Skeletal muscle tissue (tissue), 4 donors: ENCODE results near the gene RNF14. TPM values are rescaled to one million over a fixed set of nuclear protein-coding genes. Genes with fewer than 3 reads are reported as not detected.

Experiments used
- H3K27ac ChIP-seq: one replicate; pipeline ENCODE4 v1.7.0; 2013; ENCODE audit warnings: mild to moderate bottlenecking, low read depth, low read length, inconsistent platforms
- H3K27me3 ChIP-seq, 3 donors: one replicate each; pipeline ENCODE4 v1.7.0; 2013; ENCODE audit warnings: low read length in 3 of 3; ENCODE audit not compliant: control insufficient read depth in 3 of 3, insufficient read depth in 3 of 3
- H3K36me3 ChIP-seq, 3 donors: one replicate each; pipeline ENCODE4 v1.7.0; 2013; ENCODE audit warnings: low read length in 3 of 3; ENCODE audit not compliant: control insufficient read depth in 3 of 3, insufficient read depth in 3 of 3
- H3K4me1 ChIP-seq, 3 donors: one replicate each; pipeline ENCODE4 v1.7.0; 2013; ENCODE audit warnings: low read length in 3 of 3, mild to moderate bottlenecking in 3 of 3; ENCODE audit not compliant: control insufficient read depth in 3 of 3, insufficient read depth in 3 of 3
- H3K4me3 ChIP-seq, 3 donors: one replicate each; pipeline ENCODE4 v1.7.0; 2013; ENCODE audit warnings: low read length in 3 of 3
- H3K9ac ChIP-seq, 3 donors: one replicate each; pipeline ENCODE4 v1.7.0; 2013; ENCODE audit warnings: low read length in 3 of 3, mild to moderate bottlenecking in 3 of 3, moderate library complexity in 2 of 3, low read depth in 1 of 3
- H3K9me3 ChIP-seq, 3 donors: one replicate each; pipeline ENCODE4 v1.7.0; 2013; ENCODE audit warnings: low read length in 3 of 3; ENCODE audit not compliant: control insufficient read depth in 3 of 3
- total RNA-seq: library from RNA; depleted of rRNA; stranded (reverse); fragments of >200 nt; gene quantifications from one replicate; pipeline ENCODE4 v1.2.3, GENCODE V29; 2014
- donor health status: Osteomylitis.

RNF14 gene
- total RNA-seq, 1 donor from 2014 or later = 44.4 TPM

GRCh38 chr5:141958113-141958512 is 10.8 kb upstream of the RNF14 start, which contains the start of gene PCDH12:
PCDH12 (minus strand) TSS chr5:141958202; CDS start chr5:141957851, 351 bp downstream.
- peak within 1 kb of the TSS; percentile 37 to 56 (median 55) for H3K4me3 ChIP-seq
- no peaks in the 10 kb centered on the region for H3K36me3 ChIP-seq
- H3K4me1 ChIP-seq = peaks cover 18 to 39% (median 30%) of the 10 kb centered on the region in 3 donors
- no peaks in the 10 kb centered on the region for H3K9me3 ChIP-seq
- H3K27me3 ChIP-seq = no peaks in the 10 kb centered on the region
- peak within 1 kb of the TSS; percentile 62 for H3K27ac ChIP-seq
- H3K9ac ChIP-seq = peak within 1 kb of the TSS; percentile 15 to 29 (median 25)

DNA sequence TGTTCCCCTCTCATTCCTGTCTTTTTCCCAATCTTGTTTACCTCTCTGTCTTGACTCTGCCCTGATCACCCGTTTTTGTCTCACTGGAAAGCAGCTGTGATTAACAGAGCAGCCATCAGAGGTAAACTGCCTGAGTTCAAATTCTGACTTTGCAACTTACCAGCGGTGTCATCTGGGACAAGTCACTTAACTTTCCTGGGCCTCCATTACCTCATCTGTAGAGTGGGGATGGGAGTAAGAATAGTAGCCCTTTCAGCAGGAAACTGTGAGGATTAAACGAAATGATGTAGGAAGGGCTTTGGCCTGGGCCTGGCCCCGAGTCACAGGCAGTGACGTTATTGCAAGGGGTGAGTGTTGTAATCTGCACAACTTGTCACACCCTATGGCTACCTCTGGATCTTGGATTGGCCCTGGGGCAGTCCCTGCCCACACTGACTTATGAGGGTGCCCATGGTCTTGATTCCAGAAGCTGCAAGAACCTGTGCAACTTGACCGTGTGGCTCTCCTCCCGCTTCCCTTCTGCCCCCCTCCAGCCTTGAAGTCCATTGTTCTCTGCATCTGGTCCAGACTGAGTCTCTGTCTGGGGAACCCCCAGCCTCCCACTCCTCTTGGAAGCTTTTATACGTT is 10.2 kb upstream of the RNF14 start:
- Histone ChIP-seq H3K9ac (peak overlapping the region in 1 of 3 donors; percentile 25), H3K4me3 (peak overlapping the region in 2 of 3 donors; percentile 2 to 17), H3K27me3 (no peaks in the 10 kb centered on the region), H3K4me1 (peaks cover 18 to 39% (median 30%) of the 10 kb centered on the region in 3 donors), H3K9me3 (no peaks in the 10 kb centered on the region), H3K36me3 (no peaks in the 10 kb centered on the region), H3K27ac (peak overlapping the region; percentile 62)

- H3K4me3 ChIP-seq = no peak overlapping the region
- no peaks in the 10 kb centered on the region for H3K36me3 ChIP-seq
- H3K4me1 ChIP-seq = peaks cover 16 to 37% (median 27%) of the 10 kb centered on the region in 3 donors
- no peaks in the 10 kb centered on the region for H3K27me3 ChIP-seq
- no peak overlapping the region for H3K9ac ChIP-seq
- no peak overlapping the region for H3K27ac ChIP-seq
- no peaks in the 10 kb centered on the region for H3K9me3 ChIP-seq
These were observed 8.9 kb upstream of the RNF14 start for GRCh38 chr5:141960018-141960417.

DNA sequence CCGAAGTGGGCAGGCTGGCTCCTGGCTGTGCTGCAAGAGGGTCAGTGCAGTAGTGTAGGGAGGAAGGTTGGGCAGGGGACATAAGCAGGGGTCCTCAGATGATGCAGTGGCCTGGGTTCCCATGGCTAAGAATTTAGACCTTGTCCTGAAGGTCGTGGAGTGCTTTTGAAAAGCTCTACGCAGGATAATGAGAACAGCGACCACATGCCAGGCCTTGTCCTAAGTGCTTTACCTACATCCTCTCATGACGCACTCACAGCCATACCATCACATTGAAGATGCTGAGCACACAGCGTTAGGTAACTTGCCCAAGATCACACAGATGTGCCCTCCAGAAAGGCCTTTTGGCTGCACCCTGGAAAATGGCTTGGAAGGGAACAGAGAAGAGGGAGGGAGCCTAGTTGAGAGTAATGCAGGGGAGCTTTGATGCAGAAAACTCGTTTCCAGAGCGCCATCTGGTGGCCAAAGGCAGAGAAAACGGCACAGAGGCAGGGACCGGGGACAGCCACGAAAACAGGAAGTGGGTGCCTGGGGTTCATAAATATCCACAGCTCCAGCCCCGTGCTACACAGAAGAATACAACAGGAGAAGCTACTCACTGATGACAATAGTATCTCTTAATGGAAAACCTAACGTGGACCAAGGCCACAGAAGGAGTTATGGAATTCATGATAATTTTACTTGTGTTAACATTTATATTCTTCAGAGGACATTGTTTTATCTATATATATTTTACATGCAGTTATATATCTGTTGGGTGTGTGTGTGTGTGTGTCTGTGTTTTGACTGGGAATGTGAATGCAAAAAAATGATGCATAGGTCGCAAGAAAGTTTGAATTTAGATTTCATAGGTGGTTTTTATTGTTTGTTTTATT is 8.2 kb upstream of the RNF14 start:
- Histone ChIP-seq H3K9ac (peak overlapping the region in 2 of 3 donors; percentile 34 to 47), H3K27ac (no peak overlapping the region), H3K9me3 (no peaks in the 10 kb centered on the region), H3K4me1 (peaks cover 16 to 37% (median 27%) of the 10 kb centered on the region in 3 donors), H3K36me3 (no peaks in the 10 kb centered on the region), H3K27me3 (no peaks in the 10 kb centered on the region), H3K4me3 (no peak overlapping the region)

GRCh38 chr5:141961466-141961865 is 7.4 kb upstream of the RNF14 start:
- no peaks in the 10 kb centered on the region for H3K27me3 ChIP-seq
- no peak overlapping the region for H3K27ac ChIP-seq
- no peaks in the 10 kb centered on the region for H3K9me3 ChIP-seq
- H3K9ac ChIP-seq = no peak overlapping the region
- peaks cover 16 to 33% (median 23%) of the 10 kb centered on the region in 3 donors for H3K4me1 ChIP-seq
- no peaks in the 10 kb centered on the region for H3K36me3 ChIP-seq
- H3K4me3 ChIP-seq = no peak overlapping the region

DNA sequence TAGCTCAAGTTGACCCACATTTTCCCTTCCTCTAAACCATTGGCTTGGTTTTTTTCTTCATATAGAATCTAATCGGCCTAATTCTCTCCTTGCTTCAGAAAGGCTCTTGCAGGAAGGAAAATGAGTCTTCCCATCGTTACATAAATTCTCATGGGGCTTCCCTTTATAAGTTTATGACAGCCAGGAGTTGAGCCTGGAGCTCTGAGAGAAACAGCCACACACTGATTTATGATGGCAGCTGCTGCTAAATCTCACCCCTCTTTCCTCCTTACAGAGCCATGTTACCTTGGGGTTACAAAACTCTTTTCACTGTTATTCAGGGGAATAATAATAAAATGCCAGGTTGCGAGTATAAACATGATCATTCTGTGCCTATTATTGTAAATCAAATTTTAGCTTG is 5.2 kb upstream of the RNF14 start:
- Histone ChIP-seq H3K27ac (no peak overlapping the region), H3K4me3 (no peak overlapping the region), H3K9ac (peak overlapping the region in 1 of 3 donors; percentile 3), H3K4me1 (peaks cover 10 to 21% (median 11%) of the 10 kb centered on the region in 3 donors), H3K27me3 (no peaks in the 10 kb centered on the region), H3K36me3 (no peaks in the 10 kb centered on the region), H3K9me3 (no peaks in the 10 kb centered on the region)

DNA sequence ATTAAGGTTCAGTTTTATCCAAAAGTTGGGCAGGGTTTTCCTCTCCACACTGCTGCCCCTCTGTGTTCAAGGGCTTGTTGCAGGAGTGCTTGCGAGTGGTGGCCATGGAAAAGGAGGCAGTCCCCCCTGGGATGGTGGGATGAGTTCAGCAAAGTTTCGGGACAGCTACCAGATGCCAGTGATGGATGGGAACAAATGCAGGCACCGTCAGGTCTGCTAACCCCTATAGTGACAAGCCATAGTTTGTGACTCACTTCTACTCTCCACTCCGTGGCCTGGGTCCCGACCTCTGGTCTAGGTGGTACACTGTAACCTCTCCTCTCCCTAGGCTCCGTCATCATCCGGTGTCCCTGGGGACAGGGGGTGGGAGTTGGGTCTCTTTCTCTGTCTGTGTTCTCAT is 3.8 kb upstream of the RNF14 start:
- peaks cover 0 to 2% (median 0%) of the 10 kb centered on the region in 3 donors for H3K36me3 ChIP-seq
- no peaks in the 10 kb centered on the region for H3K27me3 ChIP-seq
- H3K4me3 ChIP-seq = no peak overlapping the region
- H3K9ac ChIP-seq = no peak overlapping the region
- H3K27ac ChIP-seq = no peak overlapping the region
- no peaks in the 10 kb centered on the region for H3K9me3 ChIP-seq
- H3K4me1 ChIP-seq = peaks cover 13 to 14% (median 13%) of the 10 kb centered on the region in 3 donors

DNA sequence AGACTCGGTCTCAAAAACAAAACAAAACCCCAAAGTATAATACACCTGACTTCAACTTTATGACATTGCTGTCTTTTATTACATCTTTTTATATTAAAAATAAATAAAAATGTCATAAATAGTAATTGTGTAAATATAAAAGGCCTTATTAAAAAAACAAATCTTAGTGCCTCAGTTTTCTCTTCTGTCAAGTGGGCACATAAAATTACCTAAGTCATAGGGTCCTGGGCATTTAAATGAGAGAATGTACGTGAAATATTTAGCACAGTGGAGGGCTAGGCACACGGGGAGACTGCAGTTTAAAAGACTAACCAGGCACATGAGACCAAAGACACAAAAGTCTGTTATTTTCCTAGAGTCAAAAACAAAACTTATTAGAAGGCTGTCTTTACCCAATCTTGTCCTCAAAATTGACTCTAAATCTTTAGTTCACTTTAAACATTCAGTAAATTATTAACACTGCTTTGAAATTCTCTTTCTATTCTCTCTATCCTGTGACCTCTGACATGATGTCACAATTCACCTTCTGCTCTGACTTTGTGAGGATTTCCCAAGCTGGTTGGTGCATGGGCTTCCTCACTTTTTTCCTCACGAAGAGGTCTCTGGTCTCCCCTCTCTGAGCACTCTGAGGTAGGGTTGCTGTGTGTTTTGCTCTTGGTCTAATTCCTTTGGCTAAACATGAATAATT is 2.5 kb upstream of the RNF14 start:
- Histone ChIP-seq H3K4me1 (peaks cover 9 to 16% (median 13%) of the 10 kb centered on the region in 3 donors), H3K36me3 (peaks cover 0 to 2% (median 0%) of the 10 kb centered on the region in 3 donors), H3K9me3 (no peaks in the 10 kb centered on the region), H3K27me3 (no peaks in the 10 kb centered on the region), H3K4me3 (no peak overlapping the region), H3K27ac (no peak overlapping the region), H3K9ac (no peak overlapping the region)

- H3K4me1 ChIP-seq = peaks cover 9 to 16% (median 13%) of the 10 kb centered on the region in 3 donors
- H3K9me3 ChIP-seq = no peaks in the 10 kb centered on the region
- H3K27me3 ChIP-seq = no peaks in the 10 kb centered on the region
- no peak overlapping the region for H3K4me3 ChIP-seq
- H3K27ac ChIP-seq = no peak overlapping the region
- peaks cover 0 to 2% (median 0%) of the 10 kb centered on the region in 3 donors for H3K36me3 ChIP-seq
- H3K9ac ChIP-seq = no peak overlapping the region
These were observed 2.0 kb upstream of the RNF14 start for GRCh38 chr5:141966963-141967333.
